DMS114 treated with DMSO at 0.1 percent for 48 hours (cell line): ENCODE data around the gene PDE4D.
"Not testable (repeated sequence)": the region's sequence is repeated elsewhere in the genome, so short reads cannot be mapped to it uniquely, and the experiment has no call there.

Experiments used
- DNase-seq: peaks from one replicate; lab custom pipeline; 2025; ENCODE audit not compliant: unreplicated experiment; lab: John Stamatoyannopoulos, UW

PDE4D gene

DNA sequence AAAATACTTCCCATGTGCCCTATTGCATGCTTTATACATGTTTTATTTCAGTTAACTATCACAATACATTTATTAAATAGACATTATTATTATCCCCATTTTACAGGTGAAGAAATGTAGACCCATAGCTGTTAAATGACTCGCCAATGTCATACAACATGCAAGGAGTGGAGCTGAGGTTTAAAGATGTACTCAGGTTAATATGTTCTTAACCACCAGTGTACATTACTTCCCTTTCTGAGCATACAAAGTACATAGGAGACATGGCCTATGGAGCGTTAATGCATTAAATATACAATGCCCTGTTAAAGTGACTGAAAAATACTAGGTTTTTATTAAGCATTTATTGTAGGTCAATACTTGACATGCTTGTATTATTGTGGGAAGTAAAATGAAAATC is 407.0 kb downstream of the PDE4D start:
- DNase-seq: no peak

DNA sequence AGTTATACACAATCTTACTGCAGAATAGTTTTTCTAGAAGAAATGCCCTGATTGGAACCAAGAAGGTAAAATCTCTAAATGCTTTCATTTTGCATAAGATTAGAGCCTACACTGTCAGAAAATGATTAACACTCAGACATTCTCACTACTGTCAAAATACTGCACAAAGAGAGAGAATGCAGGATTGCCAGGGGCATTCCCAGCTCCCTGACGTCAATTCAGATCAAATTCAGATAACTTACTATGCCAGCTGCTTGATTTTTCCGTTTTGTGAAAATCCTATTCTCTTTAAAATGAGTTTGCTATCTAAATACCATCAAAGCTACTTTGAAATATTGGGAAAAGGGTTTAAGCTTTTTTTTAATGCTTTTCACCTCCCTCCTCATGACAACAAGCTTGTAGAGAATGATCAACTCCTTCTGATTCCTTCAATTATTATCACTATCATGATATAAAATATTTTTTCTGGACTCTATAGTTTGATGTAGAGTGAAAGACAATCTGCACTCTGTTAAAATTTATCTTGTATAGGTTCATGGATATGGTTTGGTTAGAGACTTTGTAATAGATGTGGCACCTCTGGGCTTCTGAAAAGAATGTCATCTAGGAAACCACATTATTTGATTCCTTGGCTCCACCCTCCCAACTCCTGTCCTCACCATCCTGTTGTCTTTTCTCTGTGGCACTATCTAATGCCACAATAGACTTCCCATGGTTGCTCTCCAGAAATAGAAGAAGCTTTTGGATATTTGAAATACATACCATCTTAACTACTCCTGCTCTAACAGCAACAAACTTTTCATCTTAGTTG is 407.7 kb downstream of the PDE4D start:
- DNase-seq: no peak

DNA sequence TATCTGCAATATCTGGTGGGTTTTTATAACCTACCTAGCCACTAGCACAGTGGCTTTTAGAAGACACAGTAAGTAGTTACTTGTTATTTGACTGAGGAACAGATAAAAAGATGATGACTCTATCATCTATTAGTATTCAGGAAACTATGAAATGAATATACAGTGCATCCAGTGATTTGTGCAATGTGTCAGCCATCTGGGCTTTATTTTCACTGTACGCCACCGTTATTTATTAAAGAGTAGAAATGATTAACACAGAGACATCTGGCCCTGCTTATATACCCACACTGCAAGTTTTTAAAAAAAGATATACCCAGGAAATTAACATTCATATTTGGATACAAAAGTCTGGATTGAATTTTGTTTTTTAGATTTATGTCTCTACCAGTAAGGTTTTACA is 408.4 kb downstream of the PDE4D start:
- DNase-seq: no peak

DNA sequence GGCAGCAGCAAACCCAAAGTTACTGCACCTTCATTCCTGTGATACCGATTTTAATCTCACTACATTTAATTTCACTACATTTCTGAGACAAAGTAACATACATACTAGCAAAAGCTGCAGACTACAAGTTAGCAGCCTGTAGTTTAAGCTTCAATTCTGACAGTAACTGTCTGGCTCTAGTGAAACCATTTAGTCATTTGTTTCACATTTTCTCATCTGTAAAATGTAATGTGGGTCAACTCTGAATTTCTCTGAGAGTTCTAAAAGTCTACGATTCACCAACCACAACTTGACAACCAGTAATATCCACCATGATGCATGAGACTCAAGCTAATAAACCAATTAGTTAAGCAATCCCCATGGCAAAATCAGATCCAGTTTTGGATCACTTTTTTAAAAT is 408.9 kb downstream of the PDE4D start:
- DNase-seq: no peak

DNA sequence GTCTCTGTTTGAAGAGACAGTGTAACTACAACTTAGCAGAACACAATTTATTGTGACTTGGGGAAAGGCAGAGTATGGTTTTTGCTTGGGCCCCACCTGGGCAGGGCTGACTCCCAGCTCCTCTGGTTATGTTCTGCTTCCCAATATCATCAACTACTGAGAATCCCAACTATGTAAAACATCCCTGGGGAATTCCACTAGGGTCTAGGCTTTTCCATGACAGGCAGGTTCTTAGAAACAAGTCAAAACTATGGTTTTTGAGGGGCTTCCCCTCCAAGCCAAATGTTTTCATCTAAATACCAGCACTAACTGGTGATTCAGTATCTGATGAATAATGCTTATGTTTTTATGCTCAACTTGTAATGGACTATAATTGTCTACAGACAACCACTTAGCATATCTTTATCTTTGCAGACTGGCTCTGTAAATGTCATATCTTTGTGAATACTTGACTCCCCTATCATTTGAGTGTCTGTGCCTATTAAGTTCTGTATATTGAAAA is 409.5 kb downstream of the PDE4D start:
- no peak for DNase-seq

DNA sequence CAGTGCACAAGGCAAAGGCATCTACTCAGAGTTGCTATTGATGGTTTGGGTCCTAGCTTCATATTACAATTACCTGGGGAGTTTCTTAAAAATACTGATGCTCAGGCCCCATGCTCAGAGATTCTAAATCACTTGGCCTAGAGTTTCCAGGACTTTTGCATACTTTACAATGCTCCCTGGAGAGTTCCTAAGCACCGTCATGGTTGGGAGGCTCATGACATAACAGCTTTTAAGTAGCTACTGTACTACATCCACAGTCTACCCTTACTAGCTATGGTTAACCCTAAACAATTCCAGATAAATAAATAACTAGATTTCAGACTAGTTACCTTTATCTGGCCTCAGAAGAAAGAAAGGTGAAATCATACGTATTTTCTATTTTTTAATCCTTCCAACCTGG is 414.4 kb downstream of the PDE4D start:
- no peak for DNase-seq

DNA sequence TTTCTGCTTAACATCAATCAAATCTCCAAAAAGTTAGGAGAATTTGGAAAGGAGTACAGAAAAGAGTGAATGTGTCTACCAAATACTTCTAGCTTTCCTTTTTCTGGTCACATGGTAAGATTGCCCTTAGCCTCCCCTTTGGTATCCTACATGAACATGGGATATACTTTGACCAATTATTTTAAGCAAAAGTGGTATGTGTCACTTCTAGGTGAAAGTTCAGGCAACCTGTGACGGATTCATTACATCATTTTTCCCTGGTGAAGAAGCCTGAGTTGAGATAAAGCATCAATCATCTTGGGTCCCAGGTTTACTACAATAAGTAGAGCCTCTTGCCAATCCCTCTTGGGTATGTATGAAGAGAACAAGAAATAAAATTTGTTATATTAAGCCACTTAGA is 419.2 kb downstream of the PDE4D start:
- no peak for DNase-seq

DNA sequence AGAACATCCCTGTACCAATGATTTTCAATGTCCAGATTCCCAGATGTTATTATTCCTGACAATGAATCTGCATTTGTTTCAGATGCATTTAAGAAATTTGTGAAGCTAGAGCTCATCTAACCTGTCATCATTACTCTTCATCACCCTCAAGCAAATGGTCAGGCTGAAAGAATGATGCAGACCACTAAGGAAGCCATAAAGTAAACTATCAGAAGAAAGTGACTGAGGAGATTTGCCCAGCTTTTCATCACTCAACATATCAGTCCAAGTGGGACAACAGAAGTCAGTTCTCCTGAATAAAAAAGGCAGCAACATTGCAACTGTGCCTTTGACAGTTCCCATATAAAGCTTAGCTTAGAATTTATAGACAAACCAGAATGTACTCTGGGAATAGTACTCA is 419.9 kb downstream of the PDE4D start:
- no peak for DNase-seq

DNA sequence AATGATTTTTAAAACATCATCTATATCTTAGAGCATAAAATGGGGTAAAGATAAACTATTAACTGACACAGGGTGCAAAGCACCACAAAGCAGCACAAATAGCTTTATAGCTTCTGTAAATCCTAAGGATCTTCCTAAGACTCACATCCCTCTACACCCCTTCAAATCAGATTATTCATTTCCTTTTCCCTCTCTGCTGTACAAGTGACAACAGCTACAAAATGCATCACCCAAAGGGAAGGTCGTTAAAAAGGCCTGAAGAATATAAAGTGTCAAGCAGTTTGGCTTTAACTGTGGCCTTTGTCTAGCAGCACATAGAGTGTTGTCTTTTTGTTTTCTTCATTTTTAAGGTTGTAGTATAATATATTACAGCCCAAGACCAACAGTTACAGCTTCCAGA is 422.1 kb downstream of the PDE4D start:
- no peak for DNase-seq

DNA sequence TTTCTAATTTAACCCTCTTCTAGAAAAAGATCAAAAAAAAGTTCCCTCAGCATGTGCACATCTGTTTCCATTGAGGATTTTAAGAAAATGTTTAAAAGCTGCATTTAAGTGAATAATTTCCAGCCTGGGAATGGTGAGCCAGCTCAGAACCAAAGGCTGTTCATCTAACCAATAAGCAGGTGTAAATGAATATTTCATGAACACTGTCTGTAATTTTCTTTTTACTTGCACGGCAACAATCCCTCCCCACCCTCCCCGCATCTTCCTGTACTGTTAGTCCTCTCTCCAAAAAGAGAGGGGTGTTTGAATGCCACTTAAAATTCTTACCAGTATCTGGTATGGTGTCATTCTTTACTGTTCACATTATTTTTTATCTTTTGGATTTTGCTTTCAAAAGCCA is 425.6 kb downstream of the PDE4D start:
- no peak for DNase-seq

DNA sequence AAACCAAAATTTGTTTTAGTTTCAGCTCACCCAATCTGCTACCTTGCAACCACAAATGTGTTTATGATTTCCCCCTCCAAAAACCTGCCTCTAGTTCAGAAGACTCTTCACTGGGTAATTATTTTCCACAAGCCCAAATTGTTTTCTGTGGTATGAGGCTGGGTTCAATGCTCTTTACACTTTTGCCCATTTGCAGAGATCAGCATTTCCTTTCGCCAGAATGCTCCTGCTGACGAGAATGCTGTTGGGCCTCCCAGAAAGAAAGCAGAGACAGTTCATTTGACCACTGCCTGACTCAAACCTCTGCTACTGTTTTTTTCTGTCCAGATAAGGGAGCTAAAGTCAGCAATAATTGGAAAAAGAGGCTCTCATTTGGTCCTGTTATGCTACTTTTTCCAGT is 427.3 kb downstream of the PDE4D start:
- DNase-seq: no peak

DNA sequence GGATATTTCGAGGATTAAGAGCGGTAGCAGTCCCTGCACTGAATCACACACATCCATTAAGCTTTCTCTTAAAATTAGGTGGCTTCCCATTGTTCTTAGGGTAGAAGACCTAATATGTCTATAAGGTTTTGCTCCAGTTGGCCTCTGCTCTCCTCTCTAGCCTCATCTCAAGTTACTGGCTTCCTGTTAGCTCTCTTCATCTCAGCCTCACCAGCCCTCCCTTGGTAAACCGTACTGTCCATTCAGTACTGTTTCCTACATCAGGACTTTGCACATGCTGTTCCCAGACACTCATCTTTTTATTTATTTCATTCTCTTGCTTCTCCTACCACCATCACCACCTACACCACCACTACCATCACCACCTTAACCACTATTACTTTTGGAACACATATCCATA is 428.6 kb downstream of the PDE4D start:
- no peak for DNase-seq

DNA sequence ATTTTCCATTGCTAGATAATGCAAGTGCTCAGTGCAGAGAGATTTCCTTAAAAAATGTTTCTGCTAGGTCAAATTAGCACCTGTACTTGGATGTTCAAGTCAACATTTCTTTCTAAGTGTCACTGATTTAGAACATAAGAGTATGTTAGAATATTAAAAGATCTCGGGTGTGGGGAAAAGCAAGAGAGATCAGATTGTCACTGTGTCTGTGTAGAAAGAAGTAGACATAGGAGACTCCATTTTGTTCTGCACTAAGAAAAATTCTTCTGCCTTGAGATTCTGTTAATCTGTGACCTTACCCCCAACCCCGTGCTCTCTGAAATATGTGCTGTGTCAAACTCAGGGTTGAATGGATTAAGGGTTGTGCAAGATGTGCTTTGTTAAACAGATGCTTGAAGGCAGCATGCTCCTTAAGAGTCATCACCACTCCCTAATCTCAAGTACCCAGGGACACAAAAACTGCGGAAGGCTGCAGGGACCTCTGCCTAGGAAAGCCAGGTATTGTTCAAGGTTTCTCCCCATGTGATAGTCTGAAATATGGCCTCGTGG is 429.8 kb downstream of the PDE4D start:
- not testable (repeated sequence) for DNase-seq

DNA sequence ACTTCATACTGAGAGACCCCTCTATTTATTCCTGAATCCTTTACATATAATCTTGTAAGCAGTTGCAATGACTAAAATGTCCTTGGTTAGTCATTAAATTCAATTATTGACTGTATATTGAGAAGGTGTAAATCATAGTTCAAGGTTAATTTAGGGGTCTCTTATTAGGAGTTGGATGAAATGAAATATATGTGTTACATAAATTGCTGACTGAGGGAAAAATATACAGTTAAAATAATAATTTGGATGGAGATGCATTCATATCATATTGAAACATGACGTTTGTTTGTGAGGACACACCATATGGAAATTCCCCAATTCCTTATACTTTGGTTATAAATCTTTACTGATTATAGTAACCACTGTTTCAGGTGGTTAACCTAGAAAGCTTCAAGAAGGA is 430.6 kb downstream of the PDE4D start:
- DNase-seq: no peak

DNA sequence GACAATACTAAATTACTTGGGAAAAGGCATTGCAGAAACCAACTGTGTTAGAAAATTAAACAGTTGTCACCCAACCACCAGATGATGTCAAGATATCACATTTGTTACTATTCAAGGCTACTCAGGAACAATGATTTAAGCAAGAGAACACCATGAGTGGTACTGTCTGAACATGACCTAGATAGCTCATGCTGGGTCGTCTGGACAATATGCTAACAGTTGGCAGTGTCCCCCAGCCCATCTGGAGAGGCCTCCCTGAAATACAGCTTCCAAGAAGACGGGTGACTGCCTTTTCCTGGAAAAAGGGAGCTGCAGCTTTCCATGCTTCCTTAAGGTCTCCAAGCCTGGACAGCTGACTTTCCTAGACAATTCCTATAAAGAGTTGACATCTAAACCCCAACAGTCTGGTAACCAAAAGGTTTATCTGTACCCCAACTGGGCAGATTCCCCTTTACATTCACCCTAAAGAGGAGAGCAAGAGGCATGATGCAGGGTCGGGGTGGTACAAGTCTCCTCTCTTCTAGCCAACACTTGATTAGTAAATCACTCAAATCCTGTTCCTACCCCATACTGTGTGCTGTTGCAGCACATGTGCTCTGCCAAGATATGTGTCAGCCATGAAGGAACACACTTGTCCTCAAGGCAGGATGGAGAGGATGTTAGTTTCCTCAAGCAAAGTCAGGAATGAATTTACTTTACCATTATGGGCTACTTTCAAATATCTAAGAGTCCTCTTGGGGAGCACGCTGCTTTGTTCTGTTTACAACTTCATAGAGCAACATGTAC is 433.0 kb downstream of the PDE4D start:
- no peak for DNase-seq

DNA sequence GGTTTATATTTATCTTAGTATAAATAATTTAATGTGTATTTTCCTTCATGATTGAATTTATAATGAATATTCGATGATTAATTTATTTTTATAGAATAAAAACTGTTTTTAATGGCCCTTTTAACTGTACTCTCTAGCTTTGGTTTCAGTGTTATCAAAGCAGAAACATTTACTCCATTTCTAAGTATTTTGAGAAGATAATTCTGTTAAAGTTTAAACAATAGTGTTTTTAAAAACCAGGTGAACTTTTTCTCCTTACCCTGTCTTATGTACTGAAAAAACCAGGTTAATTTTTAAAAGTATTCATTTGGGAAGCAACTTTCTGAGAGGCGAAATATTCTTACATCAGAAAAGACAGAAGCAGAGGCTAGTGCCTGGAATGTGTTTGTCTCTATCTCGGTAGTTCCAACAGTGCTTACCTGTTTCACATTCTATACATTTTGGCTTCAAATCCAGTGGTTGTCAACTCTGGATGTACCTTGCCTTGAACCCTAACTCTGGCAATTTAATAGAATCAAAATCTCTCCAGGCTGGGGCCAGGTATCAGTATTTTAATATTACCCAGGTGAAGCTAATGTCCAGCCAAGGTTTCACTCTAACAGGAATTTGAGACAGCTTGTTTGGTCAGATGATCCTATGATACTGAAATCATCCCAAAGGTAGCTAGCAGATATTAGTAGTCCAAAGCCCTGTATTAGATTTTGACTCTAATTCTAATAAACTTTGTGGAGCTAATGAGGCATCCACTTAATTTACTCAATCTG is 434.4 kb downstream of the PDE4D start:
- DNase-seq: no peak

DNA sequence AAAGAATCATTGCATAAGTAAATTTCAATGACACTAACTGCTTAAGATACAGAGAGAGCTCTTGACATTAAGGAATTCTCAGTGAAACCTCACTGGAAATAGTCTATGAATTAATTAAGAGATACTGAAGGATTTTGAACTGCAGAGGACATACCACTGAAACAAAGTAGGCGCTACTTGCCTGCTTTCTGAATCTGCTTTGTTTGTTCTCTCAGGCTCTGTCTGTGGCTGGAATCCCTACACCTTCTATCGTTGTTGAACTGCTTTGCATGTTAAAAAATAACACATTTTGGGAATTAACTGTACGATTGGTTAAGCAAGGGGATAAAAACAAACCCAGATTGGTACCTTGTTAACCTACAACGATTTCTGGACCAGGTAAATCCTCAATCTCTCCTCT is 435.2 kb downstream of the PDE4D start:
- DNase-seq: no peak

DNA sequence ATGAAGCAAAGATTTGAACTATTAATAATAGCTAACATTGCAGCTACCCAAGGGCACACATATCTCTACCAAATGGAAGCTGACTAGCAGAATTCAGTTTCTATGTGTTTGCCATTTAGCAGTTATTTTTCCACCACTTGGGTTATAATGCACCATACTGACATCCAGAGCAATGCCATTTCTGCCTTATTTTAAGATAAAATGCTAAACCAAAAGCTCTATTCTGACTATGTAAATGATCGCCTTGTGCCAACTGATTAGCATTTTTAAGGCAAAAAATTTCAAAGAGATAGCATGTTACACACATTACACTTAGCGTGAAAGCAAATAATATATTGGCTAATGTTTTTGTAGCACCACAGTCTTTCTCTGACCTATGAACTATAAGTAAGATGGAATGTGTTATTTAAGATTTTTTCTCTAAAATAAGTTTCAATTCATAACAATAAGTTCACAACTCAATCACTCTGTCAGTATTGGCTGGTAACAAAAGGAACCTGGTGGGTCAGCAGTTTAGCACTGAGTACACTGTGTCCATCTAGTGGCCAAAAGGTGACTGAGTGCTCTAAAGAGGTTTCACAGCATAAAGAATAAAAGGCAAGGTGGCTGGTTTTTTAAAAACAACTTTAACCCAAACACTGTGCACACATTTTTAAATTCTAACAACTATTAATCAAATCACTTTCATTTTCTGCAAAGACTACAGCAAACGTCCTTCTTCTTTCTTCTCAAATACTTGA is 443.5 kb downstream of the PDE4D start:
- no peak for DNase-seq

DNA sequence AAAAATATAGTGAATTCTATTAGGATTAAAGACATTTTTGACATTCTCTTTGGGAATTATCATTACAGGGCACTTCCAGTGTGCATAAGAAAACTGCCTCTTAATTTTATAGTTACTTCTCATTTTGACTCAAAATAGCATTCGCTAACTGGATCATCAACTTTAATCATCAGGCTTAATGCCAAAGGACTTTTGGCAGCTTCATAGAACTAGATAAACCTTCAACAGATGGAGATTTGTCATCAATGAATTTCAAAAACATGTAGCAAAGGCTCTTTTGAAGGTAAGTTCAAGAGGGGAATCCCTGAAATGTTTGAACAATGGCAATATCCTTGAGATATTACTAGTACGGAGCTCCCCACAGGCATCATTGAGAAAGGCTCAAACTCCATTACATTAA is 447.2 kb downstream of the PDE4D start:
- DNase-seq: no peak

DNA sequence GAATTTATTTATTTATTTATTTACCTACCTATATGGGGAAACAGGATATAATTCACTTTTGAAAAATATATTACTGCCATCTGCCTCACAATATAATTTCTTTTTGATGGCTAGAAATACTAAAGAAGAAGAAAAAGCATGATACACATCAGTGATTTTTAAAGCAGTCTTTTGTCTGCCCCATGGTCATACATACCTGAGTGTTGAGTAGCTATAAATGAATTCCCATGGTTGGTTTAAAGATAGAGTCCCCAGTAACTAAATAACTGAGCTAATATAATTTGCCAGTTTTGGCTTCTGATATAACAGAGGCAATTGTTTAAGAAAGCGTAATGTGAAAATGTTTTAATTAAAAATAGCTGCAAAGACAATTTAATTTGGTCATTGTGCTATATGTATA is 447.8 kb downstream of the PDE4D start:
- no peak for DNase-seq

DNA sequence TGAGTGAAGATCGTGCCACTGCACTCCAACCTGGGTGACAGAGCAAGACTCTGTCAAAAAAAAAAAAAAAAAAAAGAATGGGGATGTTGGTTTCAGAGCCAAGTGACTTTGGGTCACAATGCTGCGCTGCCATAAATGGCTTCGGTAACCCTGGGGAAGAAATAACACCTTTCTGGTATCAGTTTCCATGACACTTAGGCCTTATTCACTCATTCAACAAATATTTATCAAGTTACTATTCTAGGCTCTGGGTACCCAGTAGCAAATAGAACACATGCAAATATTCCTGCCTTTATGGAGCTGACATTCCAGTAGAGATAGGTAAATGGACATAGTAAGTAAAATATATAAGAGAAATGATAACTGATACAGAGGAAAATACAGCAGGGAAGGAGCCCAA is 454.2 kb downstream of the PDE4D start:
- DNase-seq: no peak
